ENCODE measurements around the gene OSBPL2. TPM values are rescaled to one million over a fixed set of nuclear protein-coding genes. Genes with fewer than 3 reads are reported as not detected.

Gene OSBPL2
- total and polyA plus RNA-seq, 2 experiments from 2014 or later, result 16.6 to 31.2 TPM

DNA sequence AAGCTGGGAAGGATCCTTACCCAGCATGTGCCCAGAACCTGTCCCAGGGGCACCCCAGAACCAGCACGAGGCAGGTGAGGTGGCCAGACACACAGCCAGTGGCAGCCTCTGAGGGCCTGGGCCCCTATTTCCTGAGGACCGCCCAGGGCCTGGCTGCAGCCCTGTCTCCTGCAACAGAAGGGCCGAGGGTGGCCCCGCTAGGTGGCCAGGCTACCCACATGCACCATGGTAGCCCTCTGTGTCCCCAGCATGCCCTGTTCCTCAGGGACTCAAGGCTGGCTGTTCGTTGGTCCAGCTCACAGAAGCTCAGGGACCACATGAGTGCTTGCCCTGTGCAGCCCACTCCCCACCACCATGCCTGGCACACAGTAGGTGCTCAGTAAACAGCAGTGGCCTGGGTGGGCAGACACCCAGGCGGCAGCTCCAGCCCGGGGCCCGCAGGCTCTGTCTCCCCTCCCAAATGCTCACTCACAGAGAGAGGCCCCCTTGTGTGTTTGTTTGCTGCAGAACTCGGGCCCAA is 26.5 kb upstream of the OSBPL2 start:
- Histone ChIP-seq H2AFZ (no peak overlapping the region), H3K4me3 (no peak overlapping the region), H3F3A (replicated peaks; ENCODE audit: low read depth) (no peaks in the 10 kb centered on the region), H3K27me3 (ENCODE audit: insufficient read depth) (no peaks in the 10 kb centered on the region), H3K4me2 (no peak overlapping the region), H3K9me2 (ENCODE audit: insufficient read depth) (no peaks in the 10 kb centered on the region), H4K20me1 (replicated peaks; ENCODE audit: insufficient read depth) (no peaks in the 10 kb centered on the region; the same call in 1 of the 2 replicates), H3K27ac (ENCODE audit: low read depth) (no peak overlapping the region), H3K4me1 (ENCODE audit: insufficient read depth) (no peaks in the 10 kb centered on the region; the same call in 1 of the 2 replicates), H3K36me3 (ENCODE audit: insufficient read depth) (no peaks in the 10 kb centered on the region), H3K79me2 (replicated peaks; ENCODE audit: insufficient read depth) (no peaks in the 10 kb centered on the region)
- peaks cover 10% of the 10 kb centered on the region for H3K4me1 Mint-ChIP-seq
- no peaks in the 10 kb centered on the region for H3K36me3 Mint-ChIP-seq (ENCODE audit: low read depth)
- no peak overlapping the region for H3K4me3 Mint-ChIP-seq
- H3K27ac Mint-ChIP-seq, result no peak overlapping the region
- DNase-seq (ENCODE audit: low spot score), result no peak
- H3K27me3 Mint-ChIP-seq (ENCODE audit: insufficient read depth, low read depth, poor library complexity), result peaks cover 20% of the 10 kb centered on the region
- no peak for TF ChIP-seq EZH2phosphoT487 (IDR thresholded peaks at IDR 0.05; ENCODE audit: unreplicated experiment)
- TF ChIP-seq, protein P1, sequence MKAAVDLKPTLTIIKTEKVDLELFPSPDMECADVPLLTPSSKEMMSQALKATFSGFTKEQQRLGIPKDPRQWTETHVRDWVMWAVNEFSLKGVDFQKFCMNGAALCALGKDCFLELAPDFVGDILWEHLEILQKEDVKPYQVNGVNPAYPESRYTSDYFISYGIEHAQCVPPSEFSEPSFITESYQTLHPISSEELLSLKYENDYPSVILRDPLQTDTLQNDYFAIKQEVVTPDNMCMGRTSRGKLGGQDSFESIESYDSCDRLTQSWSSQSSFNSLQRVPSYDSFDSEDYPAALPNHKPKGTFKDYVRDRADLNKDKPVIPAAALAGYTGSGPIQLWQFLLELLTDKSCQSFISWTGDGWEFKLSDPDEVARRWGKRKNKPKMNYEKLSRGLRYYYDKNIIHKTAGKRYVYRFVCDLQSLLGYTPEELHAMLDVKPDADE (IDR thresholded peaks at IDR 0.05), result no peak
- TF ChIP-seq, protein P2, sequence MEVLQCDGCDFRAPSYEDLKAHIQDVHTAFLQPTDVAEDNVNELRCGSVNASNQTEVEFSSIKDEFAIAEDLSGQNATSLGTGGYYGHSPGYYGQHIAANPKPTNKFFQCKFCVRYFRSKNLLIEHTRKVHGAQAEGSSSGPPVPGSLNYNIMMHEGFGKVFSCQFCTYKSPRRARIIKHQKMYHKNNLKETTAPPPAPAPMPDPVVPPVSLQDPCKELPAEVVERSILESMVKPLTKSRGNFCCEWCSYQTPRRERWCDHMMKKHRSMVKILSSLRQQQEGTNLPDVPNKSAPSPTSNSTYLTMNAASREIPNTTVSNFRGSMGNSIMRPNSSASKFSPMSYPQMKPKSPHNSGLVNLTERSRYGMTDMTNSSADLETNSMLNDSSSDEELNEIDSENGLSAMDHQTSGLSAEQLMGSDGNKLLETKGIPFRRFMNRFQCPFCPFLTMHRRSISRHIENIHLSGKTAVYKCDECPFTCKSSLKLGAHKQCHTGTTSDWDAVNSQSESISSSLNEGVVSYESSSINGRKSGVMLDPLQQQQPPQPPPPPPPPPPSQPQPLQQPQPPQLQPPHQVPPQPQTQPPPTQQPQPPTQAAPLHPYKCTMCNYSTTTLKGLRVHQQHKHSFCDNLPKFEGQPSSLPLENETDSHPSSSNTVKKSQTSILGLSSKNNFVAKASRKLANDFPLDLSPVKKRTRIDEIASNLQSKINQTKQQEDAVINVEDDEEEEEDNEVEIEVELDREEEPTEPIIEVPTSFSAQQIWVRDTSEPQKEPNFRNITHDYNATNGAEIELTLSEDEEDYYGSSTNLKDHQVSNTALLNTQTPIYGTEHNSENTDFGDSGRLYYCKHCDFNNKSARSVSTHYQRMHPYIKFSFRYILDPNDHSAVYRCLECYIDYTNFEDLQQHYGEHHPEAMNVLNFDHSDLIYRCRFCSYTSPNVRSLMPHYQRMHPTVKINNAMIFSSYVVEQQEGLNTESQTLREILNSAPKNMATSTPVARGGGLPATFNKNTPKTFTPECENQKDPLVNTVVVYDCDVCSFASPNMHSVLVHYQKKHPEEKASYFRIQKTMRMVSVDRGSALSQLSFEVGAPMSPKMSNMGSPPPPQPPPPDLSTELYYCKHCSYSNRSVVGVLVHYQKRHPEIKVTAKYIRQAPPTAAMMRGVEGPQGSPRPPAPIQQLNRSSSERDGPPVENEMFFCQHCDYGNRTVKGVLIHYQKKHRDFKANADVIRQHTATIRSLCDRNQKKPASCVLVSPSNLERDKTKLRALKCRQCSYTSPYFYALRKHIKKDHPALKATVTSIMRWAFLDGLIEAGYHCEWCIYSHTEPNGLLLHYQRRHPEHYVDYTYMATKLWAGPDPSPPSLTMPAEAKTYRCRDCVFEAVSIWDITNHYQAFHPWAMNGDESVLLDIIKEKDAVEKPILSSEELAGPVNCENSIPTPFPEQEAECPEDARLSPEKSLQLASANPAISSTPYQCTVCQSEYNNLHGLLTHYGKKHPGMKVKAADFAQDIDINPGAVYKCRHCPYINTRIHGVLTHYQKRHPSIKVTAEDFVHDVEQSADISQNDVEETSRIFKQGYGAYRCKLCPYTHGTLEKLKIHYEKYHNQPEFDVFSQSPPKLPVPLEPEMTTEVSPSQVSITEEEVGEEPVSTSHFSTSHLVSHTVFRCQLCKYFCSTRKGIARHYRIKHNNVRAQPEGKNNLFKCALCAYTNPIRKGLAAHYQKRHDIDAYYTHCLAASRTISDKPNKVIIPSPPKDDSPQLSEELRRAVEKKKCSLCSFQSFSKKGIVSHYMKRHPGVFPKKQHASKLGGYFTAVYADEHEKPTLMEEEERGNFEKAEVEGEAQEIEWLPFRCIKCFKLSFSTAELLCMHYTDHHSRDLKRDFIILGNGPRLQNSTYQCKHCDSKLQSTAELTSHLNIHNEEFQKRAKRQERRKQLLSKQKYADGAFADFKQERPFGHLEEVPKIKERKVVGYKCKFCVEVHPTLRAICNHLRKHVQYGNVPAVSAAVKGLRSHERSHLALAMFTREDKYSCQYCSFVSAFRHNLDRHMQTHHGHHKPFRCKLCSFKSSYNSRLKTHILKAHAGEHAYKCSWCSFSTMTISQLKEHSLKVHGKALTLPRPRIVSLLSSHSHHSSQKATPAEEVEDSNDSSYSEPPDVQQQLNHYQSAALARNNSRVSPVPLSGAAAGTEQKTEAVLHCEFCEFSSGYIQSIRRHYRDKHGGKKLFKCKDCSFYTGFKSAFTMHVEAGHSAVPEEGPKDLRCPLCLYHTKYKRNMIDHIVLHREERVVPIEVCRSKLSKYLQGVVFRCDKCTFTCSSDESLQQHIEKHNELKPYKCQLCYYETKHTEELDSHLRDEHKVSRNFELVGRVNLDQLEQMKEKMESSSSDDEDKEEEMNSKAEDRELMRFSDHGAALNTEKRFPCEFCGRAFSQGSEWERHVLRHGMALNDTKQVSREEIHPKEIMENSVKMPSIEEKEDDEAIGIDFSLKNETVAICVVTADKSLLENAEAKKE (CRISPR knock-in tag; IDR thresholded peaks at IDR 0.05), result no peak
- TF ChIP-seq STAT1 (IDR thresholded peaks at IDR 0.05; ENCODE audit: unreplicated experiment), result no peak
- no peaks in the 10 kb centered on the region for H3K9me3 Mint-ChIP-seq
- ATAC-seq, result no peak

DNA sequence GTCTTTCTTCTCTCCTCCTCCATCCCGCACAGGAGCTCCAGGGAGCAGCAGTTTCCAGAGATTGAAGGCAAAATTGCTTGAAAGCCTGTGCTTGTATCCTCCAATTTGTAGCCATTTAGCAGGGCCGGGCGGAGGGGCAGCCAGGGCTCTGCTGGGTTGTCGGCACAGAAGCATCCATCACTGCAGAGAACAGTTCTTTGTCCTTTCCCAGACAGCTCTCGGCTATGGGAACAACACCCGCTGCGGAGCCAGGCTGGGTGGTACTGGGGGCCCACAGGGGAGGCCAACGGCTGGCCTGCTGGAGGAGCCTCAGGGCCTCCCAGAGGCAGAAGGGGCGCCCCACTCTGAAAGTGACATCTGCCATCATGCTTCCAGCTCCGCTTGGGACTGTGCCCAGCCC is 26.0 kb upstream of the OSBPL2 start:
- Histone ChIP-seq H3K27me3 (ENCODE audit: insufficient read depth) (no peaks in the 10 kb centered on the region), H3K27ac (ENCODE audit: low read depth) (no peak overlapping the region), H2AFZ (no peak overlapping the region), H4K20me1 (replicated peaks; ENCODE audit: insufficient read depth) (no peaks in the 10 kb centered on the region; the same call in 1 of the 2 replicates), H3K4me3 (no peak overlapping the region), H3K79me2 (replicated peaks; ENCODE audit: insufficient read depth) (no peaks in the 10 kb centered on the region), H3K4me1 (ENCODE audit: insufficient read depth) (no peaks in the 10 kb centered on the region; the same call in 1 of the 2 replicates), H3F3A (replicated peaks; ENCODE audit: low read depth) (no peaks in the 10 kb centered on the region), H3K36me3 (ENCODE audit: insufficient read depth) (no peaks in the 10 kb centered on the region), H3K9me2 (ENCODE audit: insufficient read depth) (no peaks in the 10 kb centered on the region), H3K4me2 (no peak overlapping the region)
- no peak overlapping the region for H3K27ac Mint-ChIP-seq
- H3K36me3 Mint-ChIP-seq (ENCODE audit: low read depth), result no peaks in the 10 kb centered on the region
- H3K27me3 Mint-ChIP-seq (ENCODE audit: insufficient read depth, low read depth, poor library complexity), result peaks cover 20% of the 10 kb centered on the region
- no peak for DNase-seq (ENCODE audit: low spot score)
- no peak; the same call in 2 of the 3 replicates for ATAC-seq
- H3K4me1 Mint-ChIP-seq, result peaks cover 9% of the 10 kb centered on the region
- H3K4me3 Mint-ChIP-seq, result no peak overlapping the region
- no peaks in the 10 kb centered on the region for H3K9me3 Mint-ChIP-seq
- TF ChIP-seq EZH2 (IDR thresholded peaks at IDR 0.05; ENCODE audit: low read depth, unreplicated experiment), result no peak
- TF ChIP-seq ZNF331 (CRISPR knock-in tag; IDR thresholded peaks at IDR 0.05; ENCODE audit: low read depth), result no peak

Data from GM23338 (cell line).